ENCODE measurements around the gene SBF2.
"Not testable (repeated sequence)": the region's sequence is repeated elsewhere in the genome, so short reads cannot be mapped to it uniquely, and the experiment has no call there.

- TF ChIP-seq EZH2 (optimal IDR thresholded peaks at IDR 0.05; ENCODE audit: low read depth, low read length); CTCF (IDR thresholded peaks at IDR 0.05; ENCODE audit: low read length); EZH2phosphoT487 (IDR thresholded peaks at IDR 0.05; ENCODE audit: low read length): not testable (repeated sequence)
Measured at GRCh38 chr11:10134226-10134625, 159.8 kb downstream of the SBF2 start.
